Ishikawa (cell line): ENCODE data around the gene ADAMTS1.

Experiments
- EP300 ChIP-seq: IDR thresholded peaks from 2 replicates; pipeline ENCODE4 v1.6.1; 2012; ENCODE audit warnings: borderline replicate concordance
- MAX ChIP-seq: IDR thresholded peaks from 2 replicates; pipeline ENCODE4 v1.6.1; 2012
- NFIC ChIP-seq: IDR thresholded peaks from 2 replicates; pipeline ENCODE4 v1.6.1; 2012
- TAF1 ChIP-seq: IDR thresholded peaks from 2 replicates; pipeline ENCODE4 v1.6.1; 2012; ENCODE audit warnings: low read depth, mild to moderate bottlenecking
- YY1 ChIP-seq: IDR thresholded peaks from 2 replicates; pipeline ENCODE4 v1.6.1; 2012; ENCODE audit warnings: low read depth
- ZBTB7A ChIP-seq: IDR thresholded peaks from 2 replicates; pipeline ENCODE4 v1.6.1; 2012; ENCODE audit warnings: low read depth
- TF ChIP-seq, protein P1 (sequence below): IDR thresholded peaks from 2 replicates; pipeline ENCODE4 v1.6.1; 2012; ENCODE audit warnings: low read depth, mild to moderate bottlenecking
- TF ChIP-seq, protein P2 (sequence below): IDR thresholded peaks from 2 replicates; pipeline ENCODE4 v1.6.1; 2012

GRCh38 chr21:26849428-26850115, 4.4 kb upstream of the ADAMTS1 start:
- TF ChIP-seq YY1 (no peak), MAX (no peak), EP300 (no peak), NFIC (no peak), TAF1 (no peak), ZBTB7A (no peak)
- TF ChIP-seq, protein P1, sequence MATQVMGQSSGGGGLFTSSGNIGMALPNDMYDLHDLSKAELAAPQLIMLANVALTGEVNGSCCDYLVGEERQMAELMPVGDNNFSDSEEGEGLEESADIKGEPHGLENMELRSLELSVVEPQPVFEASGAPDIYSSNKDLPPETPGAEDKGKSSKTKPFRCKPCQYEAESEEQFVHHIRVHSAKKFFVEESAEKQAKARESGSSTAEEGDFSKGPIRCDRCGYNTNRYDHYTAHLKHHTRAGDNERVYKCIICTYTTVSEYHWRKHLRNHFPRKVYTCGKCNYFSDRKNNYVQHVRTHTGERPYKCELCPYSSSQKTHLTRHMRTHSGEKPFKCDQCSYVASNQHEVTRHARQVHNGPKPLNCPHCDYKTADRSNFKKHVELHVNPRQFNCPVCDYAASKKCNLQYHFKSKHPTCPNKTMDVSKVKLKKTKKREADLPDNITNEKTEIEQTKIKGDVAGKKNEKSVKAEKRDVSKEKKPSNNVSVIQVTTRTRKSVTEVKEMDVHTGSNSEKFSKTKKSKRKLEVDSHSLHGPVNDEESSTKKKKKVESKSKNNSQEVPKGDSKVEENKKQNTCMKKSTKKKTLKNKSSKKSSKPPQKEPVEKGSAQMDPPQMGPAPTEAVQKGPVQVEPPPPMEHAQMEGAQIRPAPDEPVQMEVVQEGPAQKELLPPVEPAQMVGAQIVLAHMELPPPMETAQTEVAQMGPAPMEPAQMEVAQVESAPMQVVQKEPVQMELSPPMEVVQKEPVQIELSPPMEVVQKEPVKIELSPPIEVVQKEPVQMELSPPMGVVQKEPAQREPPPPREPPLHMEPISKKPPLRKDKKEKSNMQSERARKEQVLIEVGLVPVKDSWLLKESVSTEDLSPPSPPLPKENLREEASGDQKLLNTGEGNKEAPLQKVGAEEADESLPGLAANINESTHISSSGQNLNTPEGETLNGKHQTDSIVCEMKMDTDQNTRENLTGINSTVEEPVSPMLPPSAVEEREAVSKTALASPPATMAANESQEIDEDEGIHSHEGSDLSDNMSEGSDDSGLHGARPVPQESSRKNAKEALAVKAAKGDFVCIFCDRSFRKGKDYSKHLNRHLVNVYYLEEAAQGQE, result no peak
- TF ChIP-seq, protein P2, sequence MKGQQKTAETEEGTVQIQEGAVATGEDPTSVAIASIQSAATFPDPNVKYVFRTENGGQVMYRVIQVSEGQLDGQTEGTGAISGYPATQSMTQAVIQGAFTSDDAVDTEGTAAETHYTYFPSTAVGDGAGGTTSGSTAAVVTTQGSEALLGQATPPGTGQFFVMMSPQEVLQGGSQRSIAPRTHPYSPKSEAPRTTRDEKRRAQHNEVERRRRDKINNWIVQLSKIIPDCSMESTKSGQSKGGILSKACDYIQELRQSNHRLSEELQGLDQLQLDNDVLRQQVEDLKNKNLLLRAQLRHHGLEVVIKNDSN, result no peak
